Stomach (tissue), 4 donors: ENCODE measurements around the gene STARD5.

Experiments
- EP300 ChIP-seq: sonication (generic); formaldehyde crosslinking; IDR thresholded peaks from one replicate; pipeline ENCODE4 v1.6.1; 2017; ENCODE audit warnings: antibody characterized with exemption
- POLR2A ChIP-seq, 4 donors: fragments of 450-650 bp; IDR thresholded peaks; one replicate each; pipeline ENCODE4 v1.6.1; 2016; ENCODE audit warnings: antibody characterized with exemption in 4 of 4, control low read depth in 2 of 4, mild to moderate bottlenecking in 1 of 4, moderate library complexity in 1 of 4
- POLR2AphosphoS5 ChIP-seq, 3 donors: sonication (generic); formaldehyde crosslinking; IDR thresholded peaks; one replicate each; pipeline ENCODE4 v1.6.1; 2016; ENCODE audit warnings: antibody characterized with exemption in 3 of 3
- TF ChIP-seq, protein P1 (sequence below), 7 experiments: fragments of 450-650 bp in 4 of 7; fragments of 200-600 bp in 3 of 7; sonication (generic) in 3 of 7; IDR thresholded peaks; one replicate each; pipeline ENCODE4 v1.5.1; 2016 to 2019; ENCODE audit warnings: antibody characterized with exemption in 7 of 7, control low read depth in 2 of 7, mild to moderate bottlenecking in 1 of 7

DNA sequence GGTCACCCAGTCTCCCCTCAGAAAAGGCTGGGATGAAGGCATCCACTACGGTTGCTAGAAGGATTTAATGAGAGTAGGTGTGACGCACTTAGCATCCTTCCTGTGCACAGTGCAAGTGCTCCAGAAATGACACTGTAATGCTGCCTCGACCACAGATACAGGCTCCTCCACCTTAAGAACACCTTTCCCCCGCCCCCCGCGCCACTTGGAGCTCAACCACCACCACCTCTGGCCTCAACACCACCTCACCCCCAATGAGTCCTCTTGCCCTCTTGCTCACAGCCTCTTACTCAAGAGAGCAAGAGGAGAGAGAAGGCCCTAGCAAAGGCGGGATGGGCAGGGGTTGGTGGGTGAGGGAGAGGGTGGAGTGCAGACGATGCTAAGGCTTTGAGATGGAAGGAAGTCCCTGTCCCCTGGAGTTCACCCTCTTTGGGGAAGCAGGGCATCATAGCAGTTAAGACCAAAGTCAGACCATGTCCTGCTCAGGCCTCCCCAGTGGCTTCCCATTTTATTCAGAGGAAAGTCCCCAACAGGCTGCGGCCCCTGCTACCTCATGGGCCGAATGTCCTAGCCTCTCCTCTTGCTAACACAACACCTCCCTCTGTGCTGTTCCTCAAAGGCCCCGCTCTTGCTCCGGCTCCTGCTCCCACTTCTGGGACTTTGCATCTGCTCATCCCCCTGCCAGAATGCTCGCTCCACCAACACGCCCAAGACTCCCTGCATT is 8.3 kb downstream of the STARD5 start:
- TF ChIP-seq, protein P1, sequence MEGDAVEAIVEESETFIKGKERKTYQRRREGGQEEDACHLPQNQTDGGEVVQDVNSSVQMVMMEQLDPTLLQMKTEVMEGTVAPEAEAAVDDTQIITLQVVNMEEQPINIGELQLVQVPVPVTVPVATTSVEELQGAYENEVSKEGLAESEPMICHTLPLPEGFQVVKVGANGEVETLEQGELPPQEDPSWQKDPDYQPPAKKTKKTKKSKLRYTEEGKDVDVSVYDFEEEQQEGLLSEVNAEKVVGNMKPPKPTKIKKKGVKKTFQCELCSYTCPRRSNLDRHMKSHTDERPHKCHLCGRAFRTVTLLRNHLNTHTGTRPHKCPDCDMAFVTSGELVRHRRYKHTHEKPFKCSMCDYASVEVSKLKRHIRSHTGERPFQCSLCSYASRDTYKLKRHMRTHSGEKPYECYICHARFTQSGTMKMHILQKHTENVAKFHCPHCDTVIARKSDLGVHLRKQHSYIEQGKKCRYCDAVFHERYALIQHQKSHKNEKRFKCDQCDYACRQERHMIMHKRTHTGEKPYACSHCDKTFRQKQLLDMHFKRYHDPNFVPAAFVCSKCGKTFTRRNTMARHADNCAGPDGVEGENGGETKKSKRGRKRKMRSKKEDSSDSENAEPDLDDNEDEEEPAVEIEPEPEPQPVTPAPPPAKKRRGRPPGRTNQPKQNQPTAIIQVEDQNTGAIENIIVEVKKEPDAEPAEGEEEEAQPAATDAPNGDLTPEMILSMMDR (IDR thresholded peaks at IDR 0.05): no peak
- TF ChIP-seq POLR2A (IDR thresholded peaks at IDR 0.05) (no peak), EP300 (no peak), POLR2AphosphoS5 (IDR thresholded peaks at IDR 0.05) (no peak)
